ENCODE measurements around the gene SHOC2. TPM values are rescaled to one million over a fixed set of nuclear protein-coding genes. Genes with fewer than 3 reads are reported as not detected.

The SHOC2 gene
- total RNA-seq, 3 donors from 2014 or later: 60.3 to 69.7 (median 65.9) TPM

DNA sequence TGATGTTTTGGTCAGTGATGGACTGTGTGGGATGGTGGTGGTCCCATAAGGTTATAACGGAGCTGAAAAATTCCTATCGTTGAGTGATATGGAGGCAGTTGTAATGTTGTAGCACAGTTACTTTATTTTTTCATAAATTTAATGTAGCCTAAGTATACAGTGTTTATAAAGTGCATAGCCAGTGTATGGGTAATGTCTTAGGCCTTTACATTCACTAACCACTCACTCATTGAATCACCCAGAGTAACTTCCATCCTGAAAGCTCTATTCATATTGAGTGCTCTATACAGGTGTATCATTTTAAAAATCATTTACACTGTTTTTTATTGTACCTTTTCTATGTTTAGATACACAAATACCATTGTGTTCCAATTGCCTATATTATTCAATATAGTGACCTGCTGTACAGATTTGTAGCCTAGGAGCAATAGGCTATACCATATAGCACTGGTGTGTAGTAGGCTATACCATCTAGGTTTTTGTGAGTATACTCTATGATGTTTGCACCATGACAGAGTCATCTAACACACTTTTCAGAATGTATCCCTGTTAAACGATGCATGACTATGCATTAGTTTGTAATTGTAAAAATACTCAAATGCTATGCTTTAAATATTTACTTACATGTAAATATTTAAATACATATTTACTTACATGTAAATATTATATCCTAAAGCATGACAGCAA, 26.7 kb upstream of the SHOC2 start:
- no peak for DNase-seq (ENCODE audit: low spot score in 2 of 2)
- Histone ChIP-seq H3K4me3 (no peak overlapping the region), H3K36me3 (peaks cover 27% of the 10 kb centered on the region), H3K4me1 (no peaks in the 10 kb centered on the region), H3K27me3 (no peaks in the 10 kb centered on the region), H3K27ac (no peak overlapping the region), H3K9me3 (no peaks in the 10 kb centered on the region)
- intact Hi-C loops (cut with DNase I; ENCODE audit: low total_unique reads): no loop called here
- no peak for TF ChIP-seq POLR2AphosphoS5 (IDR thresholded peaks at IDR 0.05)
- no peak for TF ChIP-seq POLR2A (IDR thresholded peaks at IDR 0.05)
- TF ChIP-seq, protein P1, sequence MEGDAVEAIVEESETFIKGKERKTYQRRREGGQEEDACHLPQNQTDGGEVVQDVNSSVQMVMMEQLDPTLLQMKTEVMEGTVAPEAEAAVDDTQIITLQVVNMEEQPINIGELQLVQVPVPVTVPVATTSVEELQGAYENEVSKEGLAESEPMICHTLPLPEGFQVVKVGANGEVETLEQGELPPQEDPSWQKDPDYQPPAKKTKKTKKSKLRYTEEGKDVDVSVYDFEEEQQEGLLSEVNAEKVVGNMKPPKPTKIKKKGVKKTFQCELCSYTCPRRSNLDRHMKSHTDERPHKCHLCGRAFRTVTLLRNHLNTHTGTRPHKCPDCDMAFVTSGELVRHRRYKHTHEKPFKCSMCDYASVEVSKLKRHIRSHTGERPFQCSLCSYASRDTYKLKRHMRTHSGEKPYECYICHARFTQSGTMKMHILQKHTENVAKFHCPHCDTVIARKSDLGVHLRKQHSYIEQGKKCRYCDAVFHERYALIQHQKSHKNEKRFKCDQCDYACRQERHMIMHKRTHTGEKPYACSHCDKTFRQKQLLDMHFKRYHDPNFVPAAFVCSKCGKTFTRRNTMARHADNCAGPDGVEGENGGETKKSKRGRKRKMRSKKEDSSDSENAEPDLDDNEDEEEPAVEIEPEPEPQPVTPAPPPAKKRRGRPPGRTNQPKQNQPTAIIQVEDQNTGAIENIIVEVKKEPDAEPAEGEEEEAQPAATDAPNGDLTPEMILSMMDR (IDR thresholded peaks at IDR 0.05): no peak

- Histone ChIP-seq H3K4me1 (no peaks in the 10 kb centered on the region), H3K4me3 (no peak overlapping the region), H3K36me3 (peaks cover 27% of the 10 kb centered on the region), H3K27ac (no peak overlapping the region), H3K9me3 (no peaks in the 10 kb centered on the region), H3K27me3 (no peaks in the 10 kb centered on the region)
- intact Hi-C loops (cut with DNase I; ENCODE audit: low total_unique reads): loop anchor here (2.0 kb wide), 1 partner anchor 21 kb away; no protein-coding TSS in a partner anchor
- TF ChIP-seq, protein P1 (IDR thresholded peaks at IDR 0.05): peak in 2 of 3 donors; percentile 53 to 63
- TF ChIP-seq POLR2AphosphoS5 (IDR thresholded peaks at IDR 0.05) (no peak), POLR2A (IDR thresholded peaks at IDR 0.05) (no peak)
- DNase-seq (ENCODE audit: low spot score in 2 of 2): no peak
Observed at GRCh38 chr10:110893559-110894179, 25.7 kb upstream of the SHOC2 start.

- Histone ChIP-seq H3K4me1 (no peaks in the 10 kb centered on the region), H3K36me3 (peaks cover 22% of the 10 kb centered on the region), H3K9me3 (no peaks in the 10 kb centered on the region), H3K27ac (no peak overlapping the region), H3K4me3 (no peak overlapping the region), H3K27me3 (no peaks in the 10 kb centered on the region)
- intact Hi-C loops (cut with DNase I; ENCODE audit: low total_unique reads): no loop called here
- TF ChIP-seq POLR2AphosphoS5 (IDR thresholded peaks at IDR 0.05) (no peak), POLR2A (IDR thresholded peaks at IDR 0.05) (no peak)
- TF ChIP-seq, protein P1 (IDR thresholded peaks at IDR 0.05): no peak
- DNase-seq (ENCODE audit: low spot score in 2 of 2): no peak
Observed at GRCh38 chr10:110897184-110897583, 22.2 kb upstream of the SHOC2 start.

DNA sequence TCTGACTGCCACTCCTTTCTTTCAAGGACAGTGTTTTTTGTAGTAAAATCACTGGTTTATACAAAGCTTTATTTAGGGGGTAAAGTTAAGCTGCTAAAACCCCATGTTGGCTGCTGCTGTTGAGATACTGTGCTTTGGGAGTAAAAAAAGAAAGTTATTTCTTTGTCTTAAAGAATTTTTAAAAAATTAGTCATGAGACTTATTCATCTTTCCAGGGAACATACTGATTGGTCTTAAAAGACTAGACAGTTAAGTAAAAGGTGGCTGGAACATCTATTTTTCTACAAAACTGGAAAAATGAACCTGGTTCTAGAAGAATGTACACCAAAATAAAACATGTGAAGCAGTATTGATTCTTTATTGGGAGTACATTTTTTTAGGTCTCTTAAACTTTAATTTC, 21.0 kb upstream of the SHOC2 start:
- Histone ChIP-seq H3K9me3 (no peaks in the 10 kb centered on the region), H3K4me1 (no peaks in the 10 kb centered on the region), H3K4me3 (no peak overlapping the region), H3K36me3 (peaks cover 18% of the 10 kb centered on the region), H3K27me3 (no peaks in the 10 kb centered on the region), H3K27ac (no peak overlapping the region)
- TF ChIP-seq POLR2A (IDR thresholded peaks at IDR 0.05) (no peak), POLR2AphosphoS5 (IDR thresholded peaks at IDR 0.05) (no peak)
- no peak for DNase-seq (ENCODE audit: low spot score in 2 of 2)
- intact Hi-C loops (cut with DNase I; ENCODE audit: low total_unique reads): no loop called here

DNA sequence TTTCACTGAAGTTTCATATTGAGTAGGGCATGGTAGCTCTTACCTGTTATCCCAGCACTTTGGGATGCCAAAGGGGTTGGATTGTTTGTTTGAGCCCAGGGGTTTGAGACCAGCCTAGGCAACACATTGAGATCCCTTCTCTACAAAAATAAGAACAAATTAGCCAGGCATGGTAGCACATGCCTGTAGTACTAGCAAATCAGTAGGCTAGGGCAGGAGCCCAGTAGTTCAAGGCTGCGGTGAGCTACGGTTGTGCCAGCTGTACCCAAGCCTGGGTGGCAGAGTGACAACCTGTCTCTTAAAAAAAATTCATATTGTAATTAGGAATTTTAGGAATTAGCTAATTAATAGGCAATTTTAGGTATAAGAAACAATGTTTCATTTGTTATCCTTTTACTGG, 18.4 kb upstream of the SHOC2 start:
- DNase-seq (ENCODE audit: low spot score in 2 of 2): no peak
- Histone ChIP-seq H3K9me3 (no peaks in the 10 kb centered on the region), H3K4me1 (no peaks in the 10 kb centered on the region), H3K27ac (peak overlapping the region in 1 of 2 donors; percentile 2), H3K36me3 (peaks cover 8% of the 10 kb centered on the region), H3K4me3 (no peak overlapping the region), H3K27me3 (no peaks in the 10 kb centered on the region)
- no peak for TF ChIP-seq POLR2AphosphoS5 (IDR thresholded peaks at IDR 0.05)
- TF ChIP-seq, protein P1 (IDR thresholded peaks at IDR 0.05): no peak
- TF ChIP-seq POLR2A (IDR thresholded peaks at IDR 0.05): no peak
- intact Hi-C loops (cut with DNase I; ENCODE audit: low total_unique reads): no loop called here
